ENCODE data around the gene MRPS31.

The MRPS31 gene

GRCh38 chr13:40806241-40806640, 35.3 kb upstream of the MRPS31 start:
- Histone ChIP-seq H3K9me3 (ENCODE audit: low read depth, low read length) (no peaks in the 10 kb centered on the region), H3K36me3 (ENCODE audit: insufficient read depth, low read length) (peaks cover 17% of the 10 kb centered on the region; the same call in 1 of the 2 replicates), H3K9ac (ENCODE audit: insufficient read length) (no peak overlapping the region), H3K27ac (no peak overlapping the region), H3K4me3 (no peak overlapping the region)
- TF ChIP-seq POLR2AphosphoS5 (IDR thresholded peaks at IDR 0.05; ENCODE audit: borderline replicate concordance, low read depth, low read length), result no peak
- TF ChIP-seq EZH2 (IDR thresholded peaks at IDR 0.05), result no peak
- no peak for DNase-seq (ENCODE audit: low read depth, low spot score)

- no peak for DNase-seq (ENCODE audit: low read depth, low spot score)
- TF ChIP-seq POLR2AphosphoS5 (IDR thresholded peaks at IDR 0.05; ENCODE audit: borderline replicate concordance, low read depth, low read length) (no peak), EZH2 (IDR thresholded peaks at IDR 0.05) (no peak), FOXP2 (optimal IDR thresholded peaks at IDR 0.05; ENCODE audit: control extremely low read depth, extremely low read length, insufficient read depth) (no peak)
- H3K36me3 ChIP-seq (ENCODE audit: insufficient read depth, low read length), result peaks cover 21% of the 10 kb centered on the region; the same call in 1 of the 2 replicates
These were observed 32.3 kb upstream of the MRPS31 start for GRCh38 chr13:40803316-40803715.

GRCh38 chr13:40801255-40802217, 30.5 kb upstream of the MRPS31 start:
- DNase-seq (ENCODE audit: low read depth, low spot score), result no peak
- H3K36me3 ChIP-seq (ENCODE audit: insufficient read depth, low read length), result peaks cover 18% of the 10 kb centered on the region; the same call in 1 of the 2 replicates
- TF ChIP-seq EZH2 (IDR thresholded peaks at IDR 0.05) (no peak), POLR2AphosphoS5 (IDR thresholded peaks at IDR 0.05; ENCODE audit: borderline replicate concordance, low read depth, low read length) (no peak), FOXP2 (optimal IDR thresholded peaks at IDR 0.05; ENCODE audit: control extremely low read depth, extremely low read length, insufficient read depth) (no peak)
- no peaks in the 10 kb centered on the region for H3K9me3 ChIP-seq (ENCODE audit: low read depth, low read length)
- no peak overlapping the region for H3K4me3 ChIP-seq
- H3K9ac ChIP-seq (ENCODE audit: insufficient read length), result no peak overlapping the region
- no peak overlapping the region for H3K27ac ChIP-seq

More at GRCh38 chr13:40803316-40803715, 32.3 kb upstream of the MRPS31 start:
- Histone ChIP-seq H3K9ac (ENCODE audit: insufficient read length) (no peak overlapping the region), H3K4me3 (no peak overlapping the region), H3K27ac (no peak overlapping the region), H3K9me3 (ENCODE audit: low read depth, low read length) (no peaks in the 10 kb centered on the region)

- TF ChIP-seq EZH2 (IDR thresholded peaks at IDR 0.05), result no peak
- TF ChIP-seq POLR2AphosphoS5 (IDR thresholded peaks at IDR 0.05; ENCODE audit: borderline replicate concordance, low read depth, low read length), result no peak
- no peak for TF ChIP-seq FOXP2 (optimal IDR thresholded peaks at IDR 0.05; ENCODE audit: control extremely low read depth, extremely low read length, insufficient read depth)
- Histone ChIP-seq H3K9me3 (ENCODE audit: low read depth, low read length) (no peaks in the 10 kb centered on the region), H3K9ac (ENCODE audit: insufficient read length) (no peak overlapping the region), H3K36me3 (ENCODE audit: insufficient read depth, low read length) (peaks cover 9% of the 10 kb centered on the region; the same call in 1 of the 2 replicates), H3K27ac (no peak overlapping the region), H3K4me3 (no peak overlapping the region)
- no peak for DNase-seq (ENCODE audit: low read depth, low spot score)
These were observed 29.6 kb upstream of the MRPS31 start for GRCh38 chr13:40800559-40800958.

- no peak overlapping the region for H3K4me3 ChIP-seq
- no peak overlapping the region for H3K27ac ChIP-seq
- H3K9me3 ChIP-seq (ENCODE audit: low read depth, low read length), result no peaks in the 10 kb centered on the region
- H3K36me3 ChIP-seq (ENCODE audit: insufficient read depth, low read length), result peaks cover 8% of the 10 kb centered on the region; the same call in 1 of the 2 replicates
- TF ChIP-seq POLR2AphosphoS5 (IDR thresholded peaks at IDR 0.05; ENCODE audit: borderline replicate concordance, low read depth, low read length) (no peak), FOXP2 (optimal IDR thresholded peaks at IDR 0.05; ENCODE audit: control extremely low read depth, extremely low read length, insufficient read depth) (no peak), EZH2 (IDR thresholded peaks at IDR 0.05) (no peak)
- no peak for DNase-seq (ENCODE audit: low read depth, low spot score)
- no peak overlapping the region for H3K9ac ChIP-seq (ENCODE audit: insufficient read length)
These were observed 28.5 kb upstream of the MRPS31 start for GRCh38 chr13:40799508-40799907.

- Histone ChIP-seq H3K9ac (ENCODE audit: insufficient read length) (no peak overlapping the region), H3K27ac (no peak overlapping the region), H3K36me3 (ENCODE audit: insufficient read depth, low read length) (peaks cover 8% of the 10 kb centered on the region; the same call in 1 of the 2 replicates), H3K4me3 (no peak overlapping the region), H3K9me3 (ENCODE audit: low read depth, low read length) (no peaks in the 10 kb centered on the region)
- DNase-seq (ENCODE audit: low read depth, low spot score), result no peak
- TF ChIP-seq FOXP2 (optimal IDR thresholded peaks at IDR 0.05; ENCODE audit: control extremely low read depth, extremely low read length, insufficient read depth) (peak; percentile 65), POLR2AphosphoS5 (IDR thresholded peaks at IDR 0.05; ENCODE audit: borderline replicate concordance, low read depth, low read length) (no peak)
These were observed 27.4 kb upstream of the MRPS31 start for GRCh38 chr13:40798380-40798779.

GRCh38 chr13:40796649-40797048, 25.7 kb upstream of the MRPS31 start:
- Histone ChIP-seq H3K36me3 (ENCODE audit: insufficient read depth, low read length) (peaks cover 8% of the 10 kb centered on the region; the same call in 1 of the 2 replicates), H3K27ac (no peak overlapping the region), H3K9me3 (ENCODE audit: low read depth, low read length) (no peaks in the 10 kb centered on the region), H3K4me3 (no peak overlapping the region), H3K9ac (ENCODE audit: insufficient read length) (no peak overlapping the region)
- TF ChIP-seq EZH2 (IDR thresholded peaks at IDR 0.05) (no peak), FOXP2 (optimal IDR thresholded peaks at IDR 0.05; ENCODE audit: control extremely low read depth, extremely low read length, insufficient read depth) (no peak), POLR2AphosphoS5 (IDR thresholded peaks at IDR 0.05; ENCODE audit: borderline replicate concordance, low read depth, low read length) (no peak)
- DNase-seq (ENCODE audit: low read depth, low spot score), result no peak

GRCh38 chr13:40794414-40795368, 23.7 kb upstream of the MRPS31 start:
- Histone ChIP-seq H3K27ac (no peak overlapping the region), H3K9me3 (ENCODE audit: low read depth, low read length) (no peaks in the 10 kb centered on the region), H3K36me3 (ENCODE audit: insufficient read depth, low read length) (peaks cover 2% of the 10 kb centered on the region; the same call in 1 of the 2 replicates), H3K9ac (ENCODE audit: insufficient read length) (no peak overlapping the region), H3K4me3 (no peak overlapping the region)
- TF ChIP-seq EZH2 (IDR thresholded peaks at IDR 0.05) (no peak), POLR2AphosphoS5 (IDR thresholded peaks at IDR 0.05; ENCODE audit: borderline replicate concordance, low read depth, low read length) (no peak), FOXP2 (optimal IDR thresholded peaks at IDR 0.05; ENCODE audit: control extremely low read depth, extremely low read length, insufficient read depth) (no peak)
- no peak for DNase-seq (ENCODE audit: low read depth, low spot score)

All from SK-N-MC (cell line).